HepG2 (cell line): ENCODE measurements around the gene DIAPH1. TPM values are rescaled to one million over a fixed set of nuclear protein-coding genes. Genes with fewer than 3 reads are reported as not detected.
A peak's percentile ranks its signal among the peaks of the same experiment; 100 is the strongest.

Experiments
- ATAC-seq: fragments of 200-7000 bp; cut with Tn5 transposase; 3 replicates; pipeline ENCODE4 v1.9.1; 2020; ENCODE audit warnings: mild to moderate bottlenecking, moderate library complexity
- BruUV-seq: library from RNA; stranded (reverse); fragments of 400-500 nt; replicated peaks from 2 replicates; lab custom pipeline; 2021; lab: Mats Ljungman, UMichigan
- CTCF ChIA-PET: fragments of 300-600 bp; formaldehyde crosslinking; extraction: SDS; loops from one replicate; lab custom pipeline; 2021; ENCODE audit warnings: low total read pairs, inconsistent platforms, low intra/inter-chr PET ratio; lab: Yijun Ruan, JAX
- POLR2A ChIA-PET: fragments of 350-600 bp; sonication (Branson Sonifier 250); formaldehyde crosslinking; loops from one replicate; lab custom pipeline; 2020; ENCODE audit warnings: antibody characterized with exemption, inconsistent platforms; lab: Yijun Ruan, JAX
- DNase-seq: peaks from one replicate; pipeline ENCODE4 v3.0.0-alpha.2; 2015; ENCODE audit warnings: low spot score
- FAIRE-seq: peaks from 3 replicates; lab custom pipeline; 2011; peaks lifted over from hg19 to GRCh38; lab: Jason Lieb, UNC
- H2AFZ ChIP-seq: one replicate; pipeline ENCODE4 v1.6.1; 2011; ENCODE audit warnings: low read length, inconsistent platforms
- H3K27ac ChIP-seq: fragments of 300-600 bp; 3 replicates; pipeline ENCODE4 v1.8.0; 2011; ENCODE audit warnings: mixed run types, mild to moderate bottlenecking, mixed read lengths, low read length, inconsistent platforms; ENCODE audit not compliant: insufficient read depth; ENCODE audit errors: extremely low read length
- H3K27me3 ChIP-seq, 2 experiments: fragments of 200-600 bp in 1 of 2; 2 replicates in 1 of 2; 3 replicates in 1 of 2; pipeline versions ENCODE4 v1.6.0 to v1.8.0; 2011; ENCODE audit warnings: low read length in 2 of 2, mild to moderate bottlenecking in 2 of 2, moderate library complexity in 2 of 2, inconsistent platforms in 1 of 2; ENCODE audit not compliant: insufficient read depth in 2 of 2, control insufficient read depth in 1 of 2
- H3K36me3 ChIP-seq, 2 experiments: fragments of 200-600 bp in 1 of 2; replicated peaks in 1 of 2; 2 replicates in 1 of 2; 3 replicates in 1 of 2; pipeline versions ENCODE4 v1.5.1 to v1.8.0; 2011; ENCODE audit warnings: low read length in 2 of 2, inconsistent platforms in 1 of 2; ENCODE audit not compliant: insufficient read depth in 2 of 2, control insufficient read depth in 1 of 2
- H3K4me1 ChIP-seq: 2 replicates; pipeline ENCODE4 v1.5.1; 2012; ENCODE audit warnings: low read length, inconsistent platforms; ENCODE audit not compliant: insufficient read depth
- H3K4me2 ChIP-seq: 2 replicates; pipeline ENCODE4 v1.6.0; 2011; ENCODE audit warnings: low read depth, low read length, inconsistent platforms
- H3K4me3 ChIP-seq, 3 experiments: fragments of 200-600 bp in 1 of 3; sonication (generic), shearing (Covaris generic) in 1 of 3; replicated peaks in 1 of 3; 2 replicates each; pipeline ENCODE4 v1.5.1; 2011 to 2016; ENCODE audit warnings: low read length in 3 of 3, inconsistent platforms in 2 of 3, low read depth in 2 of 3, mild to moderate bottlenecking in 2 of 3, control low read depth in 1 of 3, mixed read lengths in 1 of 3; ENCODE audit not compliant: insufficient read depth in 1 of 3
- H3K79me2 ChIP-seq: one replicate; pipeline ENCODE4 v1.6.1; 2011; ENCODE audit warnings: low read length, inconsistent platforms; ENCODE audit not compliant: insufficient read depth
- H3K9ac ChIP-seq: 2 replicates; pipeline ENCODE4 v1.6.0; 2011; ENCODE audit warnings: mild to moderate bottlenecking, low read depth, low read length, inconsistent platforms; ENCODE audit not compliant: insufficient read depth
- H3K9me3 ChIP-seq: 2 replicates; pipeline ENCODE4 v1.5.1; 2012; ENCODE audit warnings: mild to moderate bottlenecking, low read length
- H4K20me1 ChIP-seq: 2 replicates; pipeline ENCODE4 v1.6.0; 2011; ENCODE audit warnings: inconsistent platforms, mild to moderate bottlenecking, low read length, moderate library complexity; ENCODE audit not compliant: insufficient read depth
- CEBPB ChIP-seq: IDR thresholded peaks from 2 replicates; pipeline ENCODE4 v1.6.1; 2011; ENCODE audit warnings: low read depth, low read length, improper control_type of control experiment, borderline replicate concordance
- CTCF ChIP-seq: sonication (generic); formaldehyde crosslinking; IDR thresholded peaks from 2 replicates; pipeline ENCODE4 v1.5.0; 2020; ENCODE audit warnings: mild to moderate bottlenecking, missing genetic modification reagents, moderate library complexity
- GZF1 ChIP-seq: sonication (generic); formaldehyde crosslinking; IDR thresholded peaks from 2 replicates; pipeline ENCODE4 v1.5.1; 2020; ENCODE audit warnings: mild to moderate bottlenecking, missing genetic modification reagents
- HMG20B ChIP-seq: conservative IDR thresholded peaks from 2 replicates; pipeline ENCODE4 v1.6.1; 2016; ENCODE audit warnings: missing genetic modification reagents, missing compliant biosample characterization
- HNRNPLL ChIP-seq: fragments of 200-400 bp; formaldehyde crosslinking; IDR thresholded peaks from 2 replicates; pipeline ENCODE4 v1.6.1; 2017; ENCODE audit warnings: mild to moderate bottlenecking, low read depth, low read length; ENCODE audit not compliant: poor library complexity, severe bottlenecking
- MXI1 ChIP-seq: IDR thresholded peaks from 3 replicates; pipeline ENCODE4 v1.6.1; 2012; ENCODE audit warnings: low read depth, low read length, inconsistent platforms, borderline replicate concordance
- STAG1 ChIP-seq: sonication (generic); formaldehyde crosslinking; IDR thresholded peaks from 2 replicates; pipeline ENCODE4 v1.4.0; 2020; ENCODE audit warnings: missing genetic modification reagents
- UBTF ChIP-seq: sonication (generic); formaldehyde crosslinking; IDR thresholded peaks from 2 replicates; pipeline ENCODE4 v1.4.0; 2020; ENCODE audit warnings: mild to moderate bottlenecking, missing genetic modification reagents
- ZBTB7B ChIP-seq: sonication (generic); formaldehyde crosslinking; IDR thresholded peaks from 2 replicates; pipeline ENCODE4 v1.4.0; 2020; ENCODE audit warnings: missing genetic modification reagents
- ZHX1 ChIP-seq: sonication (generic); formaldehyde crosslinking; IDR thresholded peaks from 2 replicates; pipeline ENCODE4 v1.8.1; 2022; ENCODE audit warnings: low read depth, mild to moderate bottlenecking, missing genetic modification reagents
- ZNF280B ChIP-seq: sonication (generic); formaldehyde crosslinking; IDR thresholded peaks from 2 replicates; pipeline ENCODE4 v1.5.0; 2020; ENCODE audit warnings: missing genetic modification reagents, mild to moderate bottlenecking, borderline replicate concordance
- WGBS: methylation state at CpG from one replicate; pipeline ENCODE4 v1.1.6; 2017; ENCODE audit warnings: low lambda C conversion rate; 5-methylcytosine and 5-hydroxymethylcytosine counted together
- in situ Hi-C: cut with HindIII; loops from 2 replicates; pipeline ENCODE4 v1.10.0; 2017; ENCODE audit warnings: low pct_unique_long_range_greater_than_20kb; ENCODE audit not compliant: extremely low pct_ligation_motif_present
- intact Hi-C: fragments of 100-400 bp; cut with micrococcal nuclease; formaldehyde crosslinking; loops from one replicate; pipeline ENCODE4 v1.10.0; 2022; ENCODE audit not compliant: unreplicated experiment
- polyA plus RNA-seq, 8 experiments: library from polyadenylated mRNA; depleted of rRNA in 3 of 8; stranded (reverse) in 7 of 8; unstranded in 1 of 8; fragments of >200 nt; fragmentation: Illumina TruSeq in 4 of 8; extraction: Trizol in 4 of 8; gene quantifications; 2 replicates each; pipeline versions ENCODE4 v1.2.1 to v1.2.3, GENCODE V29; 2011 to 2016; ENCODE audit warnings: low read depth in 4 of 8, missing spikeins in 1 of 8, mixed read lengths in 1 of 8; ENCODE audit not compliant: insufficient read depth in 1 of 8
- total RNA-seq, 5 experiments: library from RNA; depleted of rRNA; stranded (reverse); fragments of >200 nt; fragmentation: Illumina TruSeq; extraction: Trizol; gene quantifications; 2 replicates each; pipeline ENCODE4 v1.2.3, GENCODE V29; 2016; ENCODE audit warnings: low read depth in 1 of 5

DIAPH1 gene
- total and polyA plus RNA-seq, 2 of the 13 experiments (the other 11 are each of a cell fraction or from before 2014, with no cell fraction given): 25.1 to 33.9 TPM

- no peak for TF ChIP-seq GZF1 (CRISPR knock-in tag)
- TF ChIP-seq ZNF280B (CRISPR knock-in tag): no peak
- TF ChIP-seq MXI1: no peak
- no peak for TF ChIP-seq CTCF
- no peak for TF ChIP-seq CEBPB
- no peak for TF ChIP-seq HNRNPLL
These were observed 44.7 kb upstream of the DIAPH1 start (continued) for GRCh38 chr5:141663506-141663905.

GRCh38 chr5:141662028-141662427 is 43.2 kb upstream of the DIAPH1 start:
- 33% methylated on average over 11 of the region's 17 CpGs for WGBS
- H3K79me2 ChIP-seq: no peaks in the 10 kb centered on the region
- ChIA-PET CTCF (no interaction called here), POLR2A (no interaction called here)
- H3K4me2 ChIP-seq: no peak overlapping the region
- no peak overlapping the region for H2AFZ ChIP-seq
- H3K4me1 ChIP-seq: 0 out of 2 replicates have a peak, but pooled peaks cover 4% of the 10 kb centered on the region
- no peaks in the 10 kb centered on the region for H3K9me3 ChIP-seq
- H3K4me3 ChIP-seq: no peak overlapping the region
- intact Hi-C loops: loop anchor here (10.0 kb wide), 1 partner anchor 483 kb away; no protein-coding TSS in a partner anchor
- H4K20me1 ChIP-seq: no peaks in the 10 kb centered on the region
- H3K27ac ChIP-seq: no peak overlapping the region
- BruUV-seq: no TSS peak
- 0 out of 5 replicates have a peak, but pooled peaks cover 0 to 5% of the 10 kb centered on the region in 2 experiments for H3K27me3 ChIP-seq
- ATAC-seq: peak; percentile 73
- H3K36me3 ChIP-seq: no peaks in the 10 kb centered on the region
- in situ Hi-C loops: no loop called here
- no peak for FAIRE-seq
- H3K9ac ChIP-seq: no peak overlapping the region
- DNase-seq: no peak
- TF ChIP-seq HMG20B (CRISPR knock-in tag) (no peak), CTCF (peak; percentile 65), ZHX1 (CRISPR knock-in tag) (no peak), ZBTB7B (CRISPR knock-in tag) (no peak), STAG1 (CRISPR knock-in tag) (peak; percentile 41; the same call in 1 of the 2 replicates), UBTF (CRISPR knock-in tag) (0 out of 2 replicates have a peak, but pooled peaks have one; percentile 34)
